GM23248 (cell line): Measurements from ENCODE around the gene ASAP2.

ENCODE experiments used
- EZH2 ChIP-seq: fragments of 200-600 bp; sonication (generic); IDR thresholded peaks from 2 replicates; pipeline ENCODE4 v1.6.1; 2018; ENCODE audit warnings: antibody characterized with exemption, mild to moderate bottlenecking; ENCODE audit not compliant: insufficient read depth, poor library complexity, severe bottlenecking
- EZH2phosphoT487 ChIP-seq: fragments of 200-600 bp; sonication (generic); IDR thresholded peaks from 2 replicates; pipeline ENCODE4 v1.6.1; 2018; ENCODE audit warnings: antibody characterized with exemption, moderate library complexity, mild to moderate bottlenecking, low read depth; ENCODE audit not compliant: insufficient read depth

DNA sequence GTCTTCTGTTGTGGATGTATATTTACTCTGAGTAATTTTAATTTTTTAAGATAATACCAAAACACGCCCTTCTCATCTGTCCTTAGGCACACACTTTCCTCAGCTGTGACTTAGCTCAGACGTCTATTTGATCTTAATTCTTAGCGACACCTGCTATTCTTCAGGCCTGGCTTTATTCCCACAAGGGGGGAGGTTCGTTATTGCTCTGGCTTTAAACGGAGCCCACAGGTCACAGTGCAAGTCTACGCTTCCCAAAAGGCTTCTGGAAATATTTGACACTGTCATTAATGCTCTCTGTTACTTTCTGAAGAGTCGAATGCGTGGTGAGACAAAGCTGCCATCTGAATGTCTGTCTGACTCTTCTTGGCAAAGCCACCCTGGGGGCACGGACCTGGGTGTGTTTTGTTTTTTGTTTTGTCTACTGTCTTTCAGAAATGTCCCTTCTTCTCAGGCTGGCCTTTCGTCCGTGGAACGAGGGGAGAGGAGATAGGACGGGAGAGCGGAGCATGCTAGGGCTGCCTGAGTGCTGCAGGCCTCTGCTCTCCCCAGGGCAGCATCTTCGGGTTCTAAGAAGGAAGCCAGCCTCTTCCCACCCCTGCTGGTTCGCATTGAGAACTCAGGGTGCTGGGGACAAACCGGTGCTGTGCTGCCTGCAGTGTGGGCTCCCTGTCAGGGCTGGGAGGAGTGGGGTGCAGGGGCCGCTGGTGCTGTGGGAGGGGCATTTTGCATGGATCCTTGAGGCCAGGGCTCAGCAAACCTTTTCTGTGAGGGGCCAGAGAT lies 61.9 kb downstream of the ASAP2 start:
- TF ChIP-seq EZH2: no peak
- no peak for TF ChIP-seq EZH2phosphoT487
